Neural progenitor cell (in vitro differentiated cells): ENCODE results near the gene MAN2B2.

Experiments
- EZH2 ChIP-seq: fragments of 200-600 bp; sonication (generic); IDR thresholded peaks from 2 replicates; pipeline ENCODE4 v1.6.1; 2017; ENCODE audit warnings: antibody characterized with exemption, mild to moderate bottlenecking, moderate library complexity
- EZH2phosphoT487 ChIP-seq: fragments of 200-600 bp; sonication (generic); IDR thresholded peaks from 2 replicates; pipeline ENCODE4 v1.6.1; 2017; ENCODE audit warnings: antibody characterized with exemption
- TF ChIP-seq, protein P1 (sequence below): fragments of 200-600 bp; sonication (generic); IDR thresholded peaks from 2 replicates; pipeline ENCODE4 v1.5.1; 2017; ENCODE audit warnings: antibody characterized with exemption, mild to moderate bottlenecking

DNA sequence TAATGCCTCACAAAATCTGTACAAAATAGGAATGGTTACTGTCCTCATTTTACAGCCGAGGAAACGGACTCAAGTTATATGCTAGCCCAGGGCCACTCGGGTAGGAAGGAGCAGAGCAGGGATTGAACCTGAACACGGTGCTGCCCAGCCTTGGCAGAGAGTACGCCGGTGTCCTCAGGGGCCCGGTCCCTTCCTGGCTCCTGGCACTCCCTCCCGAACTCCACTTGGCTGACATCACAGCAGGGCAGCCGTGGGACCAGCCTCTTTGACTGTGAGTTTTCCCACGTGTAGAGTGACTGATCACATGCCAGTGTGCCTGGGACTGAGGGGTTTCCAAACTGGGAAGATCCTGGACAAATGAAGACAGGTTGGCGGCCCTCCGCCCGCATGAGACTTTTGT is 23.7 kb downstream of the MAN2B2 start:
- TF ChIP-seq EZH2 (no peak), EZH2phosphoT487 (no peak)
- TF ChIP-seq, protein P1, sequence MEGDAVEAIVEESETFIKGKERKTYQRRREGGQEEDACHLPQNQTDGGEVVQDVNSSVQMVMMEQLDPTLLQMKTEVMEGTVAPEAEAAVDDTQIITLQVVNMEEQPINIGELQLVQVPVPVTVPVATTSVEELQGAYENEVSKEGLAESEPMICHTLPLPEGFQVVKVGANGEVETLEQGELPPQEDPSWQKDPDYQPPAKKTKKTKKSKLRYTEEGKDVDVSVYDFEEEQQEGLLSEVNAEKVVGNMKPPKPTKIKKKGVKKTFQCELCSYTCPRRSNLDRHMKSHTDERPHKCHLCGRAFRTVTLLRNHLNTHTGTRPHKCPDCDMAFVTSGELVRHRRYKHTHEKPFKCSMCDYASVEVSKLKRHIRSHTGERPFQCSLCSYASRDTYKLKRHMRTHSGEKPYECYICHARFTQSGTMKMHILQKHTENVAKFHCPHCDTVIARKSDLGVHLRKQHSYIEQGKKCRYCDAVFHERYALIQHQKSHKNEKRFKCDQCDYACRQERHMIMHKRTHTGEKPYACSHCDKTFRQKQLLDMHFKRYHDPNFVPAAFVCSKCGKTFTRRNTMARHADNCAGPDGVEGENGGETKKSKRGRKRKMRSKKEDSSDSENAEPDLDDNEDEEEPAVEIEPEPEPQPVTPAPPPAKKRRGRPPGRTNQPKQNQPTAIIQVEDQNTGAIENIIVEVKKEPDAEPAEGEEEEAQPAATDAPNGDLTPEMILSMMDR, result no peak
